Stimulated activated naive CD4-positive, alpha-beta T cell treated with Interleukin-2 at 50 U/mL for 16 hours (primary cell): ENCODE results near the gene MKRN2OS.
"Not testable (repeated sequence)": the region's sequence is repeated elsewhere in the genome, so short reads cannot be mapped to it uniquely, and the experiment has no call there.

ENCODE experiments used
- DNase-seq: peaks from one replicate; lab custom pipeline; 2025; lab: John Stamatoyannopoulos, UW

Gene MKRN2OS

GRCh38 chr3:12561397-12561796 is 16.1 kb upstream of the MKRN2OS start:
- DNase-seq = no peak

- DNase-seq = no peak
Measured at GRCh38 chr3:12560505-12561190, 15.3 kb upstream of the MKRN2OS start.

GRCh38 chr3:12559520-12559919 is 14.2 kb upstream of the MKRN2OS start:
- DNase-seq = no peak

GRCh38 chr3:12558706-12559105 is 13.4 kb upstream of the MKRN2OS start:
- no peak for DNase-seq

GRCh38 chr3:12557473-12558100 is 12.3 kb upstream of the MKRN2OS start:
- no peak for DNase-seq

- DNase-seq = peak; percentile 76
Measured at GRCh38 chr3:12556690-12557472, 11.6 kb upstream of the MKRN2OS start, which contains the start of gene MKRN2. Gene MKRN2 (plus strand): TSS chr3:12557087. CDS start chr3:12557151, 64 bp downstream.

GRCh38 chr3:12556314-12556689 is 11.0 kb upstream of the MKRN2OS start:
- DNase-seq = no peak

GRCh38 chr3:12553921-12554391 is 8.7 kb upstream of the MKRN2OS start:
- DNase-seq = no peak

GRCh38 chr3:12549971-12550760 is 4.9 kb upstream of the MKRN2OS start:
- DNase-seq = no peak

- no peak for DNase-seq
Measured at GRCh38 chr3:12544652-12545472, 437 bp downstream of the MKRN2OS start.

- not testable (repeated sequence) for DNase-seq
Measured at GRCh38 chr3:12543497-12543896, 1.8 kb downstream of the MKRN2OS start.

GRCh38 chr3:12541625-12542024 is 3.7 kb downstream of the MKRN2OS start:
- no peak for DNase-seq

- no peak for DNase-seq
Measured at GRCh38 chr3:12536423-12536822, 8.9 kb downstream of the MKRN2OS start.

GRCh38 chr3:12532182-12532581 is 13.1 kb downstream of the MKRN2OS start:
- DNase-seq = no peak

GRCh38 chr3:12527757-12528143 is 17.5 kb downstream of the MKRN2OS start:
- DNase-seq = no peak

- DNase-seq = no peak
Measured at GRCh38 chr3:12522721-12523120, 22.6 kb downstream of the MKRN2OS start.

GRCh38 chr3:12521010-12521409 is 24.3 kb downstream of the MKRN2OS start:
- DNase-seq = no peak

- no peak for DNase-seq
Measured at GRCh38 chr3:12518261-12519028, 26.9 kb downstream of the MKRN2OS start.

- DNase-seq = no peak
Measured at GRCh38 chr3:12516873-12517272, 28.4 kb downstream of the MKRN2OS start.

GRCh38 chr3:12515631-12516030 is 29.7 kb downstream of the MKRN2OS start:
- DNase-seq = no peak
